ENCODE data around the gene AATK. TPM values are rescaled to one million over a fixed set of nuclear protein-coding genes. Genes with fewer than 3 reads are reported as not detected.
A peak's percentile ranks its signal among the peaks of the same experiment; 100 is the strongest.

Gene AATK
- total RNA-seq, 1 donor from 2014 or later = 7.7 TPM

DNA sequence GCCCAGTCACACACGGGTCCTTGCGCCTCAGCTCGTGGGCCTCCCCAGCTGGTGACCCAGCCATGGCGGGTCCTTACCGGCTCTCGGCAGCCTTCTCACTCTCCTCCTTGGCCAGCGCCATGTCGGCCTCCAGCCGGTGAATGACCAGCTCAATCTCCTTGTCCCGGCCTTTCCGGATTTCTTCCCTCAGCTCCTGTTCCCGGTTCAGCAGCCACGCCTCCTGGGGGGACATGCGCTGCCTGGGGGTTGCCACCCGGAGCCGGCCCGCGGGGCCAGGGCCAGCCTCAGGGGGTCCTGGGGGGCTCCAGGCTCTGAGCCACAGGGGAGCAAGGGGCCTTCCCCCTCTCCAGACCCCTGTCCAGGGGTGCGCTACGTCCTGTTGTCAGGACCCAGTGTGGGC is 25.1 kb upstream of the AATK start:
- H3K4me3 Mint-ChIP-seq (ENCODE audit: unreplicated experiment) = no peak overlapping the region
- TF ChIP-seq, protein P1, sequence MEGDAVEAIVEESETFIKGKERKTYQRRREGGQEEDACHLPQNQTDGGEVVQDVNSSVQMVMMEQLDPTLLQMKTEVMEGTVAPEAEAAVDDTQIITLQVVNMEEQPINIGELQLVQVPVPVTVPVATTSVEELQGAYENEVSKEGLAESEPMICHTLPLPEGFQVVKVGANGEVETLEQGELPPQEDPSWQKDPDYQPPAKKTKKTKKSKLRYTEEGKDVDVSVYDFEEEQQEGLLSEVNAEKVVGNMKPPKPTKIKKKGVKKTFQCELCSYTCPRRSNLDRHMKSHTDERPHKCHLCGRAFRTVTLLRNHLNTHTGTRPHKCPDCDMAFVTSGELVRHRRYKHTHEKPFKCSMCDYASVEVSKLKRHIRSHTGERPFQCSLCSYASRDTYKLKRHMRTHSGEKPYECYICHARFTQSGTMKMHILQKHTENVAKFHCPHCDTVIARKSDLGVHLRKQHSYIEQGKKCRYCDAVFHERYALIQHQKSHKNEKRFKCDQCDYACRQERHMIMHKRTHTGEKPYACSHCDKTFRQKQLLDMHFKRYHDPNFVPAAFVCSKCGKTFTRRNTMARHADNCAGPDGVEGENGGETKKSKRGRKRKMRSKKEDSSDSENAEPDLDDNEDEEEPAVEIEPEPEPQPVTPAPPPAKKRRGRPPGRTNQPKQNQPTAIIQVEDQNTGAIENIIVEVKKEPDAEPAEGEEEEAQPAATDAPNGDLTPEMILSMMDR (IDR thresholded peaks at IDR 0.05; ENCODE audit: unreplicated experiment) = no peak
- DNase-seq (ENCODE audit: low spot score) = no peak
- H3K9me3 Mint-ChIP-seq (ENCODE audit: unreplicated experiment) = no peaks in the 10 kb centered on the region
- no peaks in the 10 kb centered on the region for H3K36me3 Mint-ChIP-seq (ENCODE audit: low read depth, unreplicated experiment)
- H3K27ac Mint-ChIP-seq (ENCODE audit: unreplicated experiment) = no peak overlapping the region
- H3K27me3 Mint-ChIP-seq (ENCODE audit: unreplicated experiment) = peaks cover 2% of the 10 kb centered on the region
- H3K4me1 Mint-ChIP-seq (ENCODE audit: unreplicated experiment) = no peaks in the 10 kb centered on the region

DNA sequence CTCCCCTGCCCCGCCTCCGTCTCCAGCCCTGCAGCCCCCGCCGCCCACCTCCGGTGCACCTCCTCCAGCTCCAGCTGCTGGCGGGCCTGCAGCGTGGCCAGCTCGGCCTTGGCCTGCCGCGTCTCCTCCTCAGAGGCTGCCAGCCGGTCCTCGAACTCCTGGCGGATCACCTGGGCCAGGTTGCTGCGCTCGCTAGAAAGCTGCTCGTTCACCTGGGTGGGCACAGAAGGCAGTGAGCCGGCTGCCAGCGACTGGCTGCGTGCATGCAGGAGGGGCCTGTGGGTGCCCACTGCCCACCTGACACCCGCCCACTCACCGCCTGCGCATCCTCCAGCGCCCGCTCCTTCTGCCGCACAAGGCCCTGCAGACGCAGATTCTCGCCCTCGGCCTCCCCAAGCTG is 24.6 kb upstream of the AATK start:
- H3K27me3 Mint-ChIP-seq (ENCODE audit: unreplicated experiment) = peaks cover 2% of the 10 kb centered on the region
- H3K27ac Mint-ChIP-seq (ENCODE audit: unreplicated experiment) = no peak overlapping the region
- no peak overlapping the region for H3K4me3 Mint-ChIP-seq (ENCODE audit: unreplicated experiment)
- TF ChIP-seq, protein P1 (IDR thresholded peaks at IDR 0.05; ENCODE audit: unreplicated experiment) = no peak
- H3K36me3 Mint-ChIP-seq (ENCODE audit: low read depth, unreplicated experiment) = no peaks in the 10 kb centered on the region
- H3K9me3 Mint-ChIP-seq (ENCODE audit: unreplicated experiment) = no peaks in the 10 kb centered on the region
- no peaks in the 10 kb centered on the region for H3K4me1 Mint-ChIP-seq (ENCODE audit: unreplicated experiment)
- no peak for DNase-seq (ENCODE audit: low spot score)

DNA sequence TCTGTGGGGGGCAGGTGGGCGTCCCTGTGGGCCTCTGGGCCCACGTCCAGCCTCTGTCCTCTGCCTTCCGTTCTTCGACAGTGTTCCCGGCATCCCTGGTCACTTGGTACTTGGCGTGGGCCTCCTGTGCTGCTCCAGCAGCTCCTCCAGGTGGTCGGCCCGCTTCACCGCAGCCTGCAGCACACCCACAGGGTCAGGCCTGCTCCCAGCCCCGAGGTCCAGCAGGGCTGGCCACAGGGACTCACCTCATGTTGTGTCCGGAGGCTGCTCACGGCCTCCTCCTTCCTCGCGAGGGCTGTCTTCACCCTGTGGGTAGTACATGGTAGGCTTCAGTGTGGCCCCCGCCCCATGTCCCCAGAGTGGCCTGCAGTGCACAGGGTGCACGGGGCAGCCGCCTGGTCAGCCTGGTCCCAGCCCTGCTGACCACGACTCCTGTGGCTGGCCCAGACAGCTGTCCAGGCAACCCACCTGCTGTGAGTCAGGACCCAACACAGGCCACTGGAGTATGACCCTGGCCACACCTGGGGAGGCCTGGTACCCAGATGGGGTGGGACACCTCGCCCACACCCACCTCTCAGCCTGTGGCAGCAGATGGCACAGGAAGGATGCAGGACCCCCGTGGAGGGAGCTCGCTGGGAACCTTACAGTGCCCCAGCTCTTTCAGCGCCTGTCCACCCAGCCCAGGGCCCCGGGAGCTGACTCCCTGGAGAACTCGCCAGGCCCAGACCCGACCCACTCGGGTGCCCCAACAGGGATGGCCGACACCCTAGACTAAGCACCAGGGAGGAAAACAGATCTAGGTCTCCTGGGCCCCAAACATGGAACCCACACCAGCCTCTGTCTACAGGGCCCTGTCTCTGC is 23.9 kb upstream of the AATK start:
- Mint-ChIP-seq H3K4me3 (ENCODE audit: unreplicated experiment) (no peak overlapping the region), H3K27ac (ENCODE audit: unreplicated experiment) (no peak overlapping the region), H3K36me3 (ENCODE audit: low read depth, unreplicated experiment) (peaks cover 3% of the 10 kb centered on the region), H3K9me3 (ENCODE audit: unreplicated experiment) (no peaks in the 10 kb centered on the region), H3K27me3 (ENCODE audit: unreplicated experiment) (peaks cover 2% of the 10 kb centered on the region), H3K4me1 (ENCODE audit: unreplicated experiment) (peaks cover 2% of the 10 kb centered on the region)
- DNase-seq (ENCODE audit: low spot score) = peak; percentile 63
- TF ChIP-seq, protein P1 (IDR thresholded peaks at IDR 0.05; ENCODE audit: unreplicated experiment) = no peak

DNA sequence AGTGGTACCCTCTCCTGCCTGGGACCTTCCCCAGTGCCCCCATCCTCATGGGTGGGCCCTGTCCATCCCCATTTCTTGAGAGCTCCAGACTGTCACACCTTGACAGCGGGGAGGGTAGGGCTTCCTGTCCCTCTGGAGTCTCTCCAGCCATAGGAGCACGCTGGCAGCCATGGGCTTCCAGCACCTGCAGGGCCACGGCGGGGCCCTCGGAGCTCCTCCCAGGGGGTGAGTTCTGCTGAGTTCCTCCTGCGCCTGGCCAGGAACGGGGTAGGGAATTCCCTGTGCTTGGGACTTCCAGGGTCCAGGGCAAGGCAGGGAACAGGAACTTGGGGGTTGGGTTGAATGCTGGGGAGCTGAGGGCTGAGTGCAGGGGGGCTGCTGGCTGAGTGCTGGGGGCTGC is 23.0 kb upstream of the AATK start:
- Mint-ChIP-seq H3K4me1 (ENCODE audit: unreplicated experiment) (peaks cover 2% of the 10 kb centered on the region), H3K9me3 (ENCODE audit: unreplicated experiment) (no peaks in the 10 kb centered on the region), H3K27me3 (ENCODE audit: unreplicated experiment) (no peaks in the 10 kb centered on the region), H3K36me3 (ENCODE audit: low read depth, unreplicated experiment) (peaks cover 3% of the 10 kb centered on the region), H3K27ac (ENCODE audit: unreplicated experiment) (no peak overlapping the region), H3K4me3 (ENCODE audit: unreplicated experiment) (no peak overlapping the region)
- no peak for DNase-seq (ENCODE audit: low spot score)
- TF ChIP-seq, protein P1 (IDR thresholded peaks at IDR 0.05; ENCODE audit: unreplicated experiment) = no peak

DNA sequence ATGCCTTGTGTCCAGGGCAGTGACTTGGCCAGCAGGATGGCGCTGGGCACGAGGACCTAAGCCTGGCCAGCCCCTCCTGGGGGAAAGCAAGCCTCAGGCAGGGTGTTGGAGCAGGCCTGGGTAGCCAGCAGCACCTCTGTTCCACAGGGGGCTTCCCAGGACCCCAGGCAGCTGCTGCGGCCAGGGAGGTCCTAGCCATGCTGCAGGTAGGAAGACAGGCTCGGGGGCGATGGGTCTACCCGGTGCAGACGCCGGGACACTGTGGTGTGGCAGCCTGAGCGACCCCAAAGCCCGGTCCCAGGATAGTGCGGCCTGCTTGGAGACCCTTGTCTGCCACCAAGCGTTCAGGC is 22.4 kb upstream of the AATK start:
- H3K9me3 Mint-ChIP-seq (ENCODE audit: unreplicated experiment) = no peaks in the 10 kb centered on the region
- TF ChIP-seq, protein P1 (IDR thresholded peaks at IDR 0.05; ENCODE audit: unreplicated experiment) = no peak
- no peaks in the 10 kb centered on the region for H3K27me3 Mint-ChIP-seq (ENCODE audit: unreplicated experiment)
- peaks cover 2% of the 10 kb centered on the region for H3K4me1 Mint-ChIP-seq (ENCODE audit: unreplicated experiment)
- H3K36me3 Mint-ChIP-seq (ENCODE audit: low read depth, unreplicated experiment) = peaks cover 3% of the 10 kb centered on the region
- no peak overlapping the region for H3K4me3 Mint-ChIP-seq (ENCODE audit: unreplicated experiment)
- no peak for DNase-seq (ENCODE audit: low spot score)
- H3K27ac Mint-ChIP-seq (ENCODE audit: unreplicated experiment) = no peak overlapping the region
